Measurements from ENCODE around the gene PLPPR4. TPM values are rescaled to one million over a fixed set of nuclear protein-coding genes. Genes with fewer than 3 reads are reported as not detected.

PLPPR4 gene
- total RNA-seq, 4 donors from 2014 or later, result 0.75 to 2.3 (median 1.2) TPM

- TF ChIP-seq CTCF (IDR thresholded peaks at IDR 0.05; ENCODE audit: low read depth), result no peak
These were observed 16.8 kb downstream of the PLPPR4 start for GRCh38 chr1:99281105-99281504.

GRCh38 chr1:99282536-99282935 is 18.2 kb downstream of the PLPPR4 start:
- TF ChIP-seq CTCF (IDR thresholded peaks at IDR 0.05; ENCODE audit: low read depth), result no peak

GRCh38 chr1:99292886-99293285 is 28.6 kb downstream of the PLPPR4 start:
- TF ChIP-seq CTCF (IDR thresholded peaks at IDR 0.05; ENCODE audit: low read depth), result no peak

GRCh38 chr1:99297923-99298322 is 33.6 kb downstream of the PLPPR4 start:
- TF ChIP-seq CTCF (IDR thresholded peaks at IDR 0.05; ENCODE audit: low read depth), result no peak

DNA sequence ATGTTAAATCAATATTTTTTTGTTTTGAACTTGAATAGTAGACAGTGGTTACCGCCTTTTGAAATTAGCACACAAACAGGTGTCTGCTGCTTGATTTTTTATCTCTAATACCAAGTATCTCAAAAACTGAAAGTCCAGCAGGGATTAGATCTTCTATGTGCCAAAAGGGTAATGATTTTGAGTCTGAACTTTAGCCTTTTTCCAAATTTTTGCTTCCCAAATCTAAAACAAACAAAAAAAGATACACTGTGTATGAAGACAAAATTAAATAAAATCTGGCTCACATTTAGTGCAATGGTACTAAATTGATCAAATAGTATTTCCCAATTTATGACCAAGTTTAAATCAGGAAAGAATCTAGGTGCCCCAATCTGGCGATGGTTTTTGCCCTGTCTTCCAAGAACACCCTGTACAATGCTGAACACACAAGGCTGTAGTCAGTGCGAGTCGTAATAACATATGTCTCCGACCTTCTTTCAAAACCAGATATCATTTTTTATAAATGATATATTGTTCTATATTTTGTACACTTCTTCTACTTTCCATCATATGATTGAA is 40.5 kb downstream of the PLPPR4 start:
- no peak for TF ChIP-seq CTCF (IDR thresholded peaks at IDR 0.05; ENCODE audit: low read depth)

DNA sequence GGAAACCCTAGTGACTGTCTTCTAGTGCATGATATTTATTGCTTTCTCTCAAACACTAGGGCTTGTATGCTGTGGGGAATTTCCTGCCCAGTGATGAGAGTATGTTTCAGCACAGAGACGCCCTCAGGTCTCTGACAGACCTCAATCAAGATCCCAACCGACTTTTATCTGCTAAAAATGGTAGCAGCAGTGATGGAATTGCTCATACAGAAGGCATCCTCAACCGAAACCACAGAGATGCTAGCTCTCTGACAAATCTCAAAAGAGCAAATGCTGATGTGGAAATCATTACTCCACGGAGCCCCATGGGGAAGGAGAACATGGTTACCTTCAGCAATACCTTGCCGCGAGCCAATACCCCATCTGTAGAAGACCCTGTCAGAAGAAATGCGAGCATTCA is 41.3 kb downstream of the PLPPR4 start:
- TF ChIP-seq CTCF (IDR thresholded peaks at IDR 0.05; ENCODE audit: low read depth), result no peak

- no peak for TF ChIP-seq CTCF (IDR thresholded peaks at IDR 0.05; ENCODE audit: low read depth)
These were observed 41.8 kb downstream of the PLPPR4 start for GRCh38 chr1:99306056-99306455.

Measured in subcutaneous adipose tissue (tissue), 4 donors.